Fibroblast of the aortic adventitia (primary cell): Measurements from ENCODE around the gene BSG. TPM values are rescaled to one million over a fixed set of nuclear protein-coding genes. Genes with fewer than 3 reads are reported as not detected.
A peak's percentile ranks its signal among the peaks of the same experiment; 100 is the strongest.

Experiments used
- DNase-seq: peaks from one replicate; pipeline ENCODE4 v3.0.0-alpha.2; 2010; ENCODE audit warnings: low read depth
- H3K4me3 ChIP-seq: 2 replicates; pipeline ENCODE4 v1.5.1; 2011; ENCODE audit warnings: low read depth, mild to moderate bottlenecking, control low read depth, low read length, moderate library complexity
- total RNA-seq: library from RNA; depleted of rRNA; stranded (reverse); fragments of >200 nt; gene quantifications from 2 replicates; pipeline ENCODE4 v1.2.3, GENCODE V29; 2012; ENCODE audit warnings: low replicate concordance
- TF ChIP-seq, protein P1 (sequence below): IDR thresholded peaks from 2 replicates; pipeline ENCODE4 v1.5.1; 2011; ENCODE audit warnings: mild to moderate bottlenecking, low read length, control low read depth, inconsistent platforms; ENCODE audit not compliant: insufficient read depth

The BSG gene
- total RNA-seq, 1 donor = 239 TPM

DNA sequence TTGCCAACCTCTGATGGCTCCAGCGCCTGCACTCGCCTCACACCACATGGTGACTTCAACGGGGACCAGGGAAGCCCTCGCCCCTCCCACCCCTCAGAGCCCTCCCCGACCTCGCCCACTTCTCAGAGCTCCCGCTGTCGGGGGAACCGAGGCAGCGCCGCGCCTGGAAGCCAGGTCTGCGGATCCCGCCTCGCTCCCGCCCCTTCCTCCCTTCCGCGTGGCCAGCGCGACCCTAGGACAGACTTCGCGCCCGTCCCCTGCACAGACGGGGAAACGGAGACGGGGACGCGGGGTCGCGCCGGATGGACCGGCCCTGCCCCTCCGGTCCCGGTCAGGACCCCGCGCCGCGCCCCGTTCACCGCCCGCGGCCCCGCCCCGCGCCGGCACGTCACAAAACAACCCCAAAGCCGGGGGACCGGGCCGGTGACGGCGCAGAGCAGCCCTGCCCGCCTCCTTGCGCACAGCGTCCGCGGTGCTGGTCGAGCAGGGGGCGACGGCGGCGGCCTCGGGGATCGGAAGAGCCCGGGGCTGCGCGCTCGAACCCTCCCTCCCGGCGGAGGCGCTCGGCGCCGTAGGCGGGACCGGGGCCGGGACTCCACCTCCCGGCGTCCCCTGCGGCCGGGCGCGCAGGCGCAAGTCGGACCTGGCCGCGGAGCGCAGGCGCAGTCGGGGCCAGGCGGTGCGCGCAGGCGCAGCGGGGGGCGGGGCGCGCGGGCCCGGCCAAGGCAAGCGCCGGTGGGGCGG, 41.2 kb upstream of the BSG start:
- peak; percentile 74 for DNase-seq
- TF ChIP-seq, protein P1, sequence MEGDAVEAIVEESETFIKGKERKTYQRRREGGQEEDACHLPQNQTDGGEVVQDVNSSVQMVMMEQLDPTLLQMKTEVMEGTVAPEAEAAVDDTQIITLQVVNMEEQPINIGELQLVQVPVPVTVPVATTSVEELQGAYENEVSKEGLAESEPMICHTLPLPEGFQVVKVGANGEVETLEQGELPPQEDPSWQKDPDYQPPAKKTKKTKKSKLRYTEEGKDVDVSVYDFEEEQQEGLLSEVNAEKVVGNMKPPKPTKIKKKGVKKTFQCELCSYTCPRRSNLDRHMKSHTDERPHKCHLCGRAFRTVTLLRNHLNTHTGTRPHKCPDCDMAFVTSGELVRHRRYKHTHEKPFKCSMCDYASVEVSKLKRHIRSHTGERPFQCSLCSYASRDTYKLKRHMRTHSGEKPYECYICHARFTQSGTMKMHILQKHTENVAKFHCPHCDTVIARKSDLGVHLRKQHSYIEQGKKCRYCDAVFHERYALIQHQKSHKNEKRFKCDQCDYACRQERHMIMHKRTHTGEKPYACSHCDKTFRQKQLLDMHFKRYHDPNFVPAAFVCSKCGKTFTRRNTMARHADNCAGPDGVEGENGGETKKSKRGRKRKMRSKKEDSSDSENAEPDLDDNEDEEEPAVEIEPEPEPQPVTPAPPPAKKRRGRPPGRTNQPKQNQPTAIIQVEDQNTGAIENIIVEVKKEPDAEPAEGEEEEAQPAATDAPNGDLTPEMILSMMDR = no peak
- H3K4me3 ChIP-seq = peak overlapping the region; percentile 84

DNA sequence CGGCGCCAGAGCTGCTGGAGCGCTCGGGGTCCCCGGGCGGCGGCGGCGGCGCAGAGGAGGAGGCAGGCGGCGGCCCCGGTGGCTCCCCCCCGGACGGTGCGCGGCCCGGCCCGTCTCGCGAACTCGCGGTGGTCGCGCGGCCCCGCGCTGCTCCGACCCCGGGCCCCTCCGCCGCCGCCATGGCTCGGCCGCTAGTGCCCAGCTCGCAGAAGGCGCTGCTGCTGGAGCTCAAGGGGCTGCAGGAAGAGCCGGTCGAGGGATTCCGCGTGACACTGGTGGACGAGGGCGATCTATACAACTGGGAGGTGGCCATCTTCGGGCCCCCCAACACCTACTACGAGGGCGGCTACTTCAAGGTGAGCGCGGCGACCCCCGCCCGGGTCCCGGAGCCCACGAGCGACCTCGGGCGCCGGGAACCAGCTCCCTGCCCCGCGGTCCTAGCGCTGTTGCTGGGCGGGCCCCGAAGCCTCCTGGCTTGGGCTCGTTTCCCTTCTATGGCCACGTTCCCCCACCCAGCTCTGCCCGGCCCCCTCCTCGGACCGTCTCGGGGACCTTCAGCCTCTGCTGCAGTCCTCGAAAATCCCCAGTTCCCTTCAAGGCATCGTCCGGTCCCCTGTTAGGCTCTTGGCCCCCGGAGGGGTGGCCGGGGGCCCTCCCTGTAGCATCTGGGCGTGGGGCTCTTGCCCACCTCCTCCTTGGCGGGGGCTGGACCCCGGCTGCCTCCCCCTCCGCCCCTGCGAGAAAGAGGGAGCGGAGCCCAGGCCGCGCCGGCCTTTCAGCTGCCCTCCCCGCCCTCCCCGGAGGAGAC, 40.4 kb upstream of the BSG start, which contains the start of gene CDC34:
Gene CDC34 (plus strand): TSS at position 8 of the 808 bp plus-strand sequence. CDS start 172 bp downstream, at position 180.
- TF ChIP-seq, protein P1 = no peak
- no peak for DNase-seq
- H3K4me3 ChIP-seq = peak within 1 kb of the TSS; percentile 84

DNA sequence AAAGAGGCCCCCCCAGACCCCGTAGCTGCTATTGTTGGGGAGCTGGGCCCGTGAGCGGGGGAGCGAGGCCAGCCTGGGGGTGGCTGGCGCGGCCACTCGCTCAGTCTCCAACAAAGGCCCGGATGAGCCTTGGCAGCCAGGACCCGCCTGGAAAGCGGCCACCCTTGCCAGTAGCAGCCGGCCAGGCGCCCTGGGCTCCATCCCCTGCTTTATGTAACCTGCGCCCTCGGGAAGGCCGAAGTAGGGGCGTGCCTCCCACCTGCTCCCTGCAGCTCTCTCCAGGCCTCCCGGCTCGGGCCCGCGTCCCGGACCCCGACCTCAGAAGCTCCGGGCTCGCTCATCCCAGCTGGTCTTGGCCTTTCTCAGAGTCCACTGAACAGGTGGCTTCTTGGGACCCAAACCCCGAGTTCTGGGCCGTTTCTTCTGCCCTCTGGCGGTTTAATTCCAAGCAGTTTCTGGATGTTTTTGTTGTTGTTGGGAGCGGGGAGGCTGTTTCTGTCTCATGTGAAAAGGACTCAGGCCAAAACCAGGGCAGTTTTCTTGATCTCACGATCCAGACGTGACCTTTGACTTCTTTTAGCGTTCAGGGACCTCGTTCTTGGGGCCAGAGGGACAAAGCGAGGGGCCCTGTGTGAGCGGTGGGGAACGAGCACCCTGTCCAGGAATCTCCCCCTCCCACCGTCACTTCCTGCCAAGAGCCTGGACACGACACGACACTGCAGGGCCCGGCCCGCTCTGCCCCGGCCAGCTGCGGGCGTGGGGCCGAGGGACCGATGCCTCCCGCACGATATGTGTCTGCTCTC, 39.6 kb upstream of the BSG start:
- peak overlapping the region; percentile 84 for H3K4me3 ChIP-seq
- TF ChIP-seq, protein P1 = peak; percentile 59
- DNase-seq = peak; percentile 73

DNA sequence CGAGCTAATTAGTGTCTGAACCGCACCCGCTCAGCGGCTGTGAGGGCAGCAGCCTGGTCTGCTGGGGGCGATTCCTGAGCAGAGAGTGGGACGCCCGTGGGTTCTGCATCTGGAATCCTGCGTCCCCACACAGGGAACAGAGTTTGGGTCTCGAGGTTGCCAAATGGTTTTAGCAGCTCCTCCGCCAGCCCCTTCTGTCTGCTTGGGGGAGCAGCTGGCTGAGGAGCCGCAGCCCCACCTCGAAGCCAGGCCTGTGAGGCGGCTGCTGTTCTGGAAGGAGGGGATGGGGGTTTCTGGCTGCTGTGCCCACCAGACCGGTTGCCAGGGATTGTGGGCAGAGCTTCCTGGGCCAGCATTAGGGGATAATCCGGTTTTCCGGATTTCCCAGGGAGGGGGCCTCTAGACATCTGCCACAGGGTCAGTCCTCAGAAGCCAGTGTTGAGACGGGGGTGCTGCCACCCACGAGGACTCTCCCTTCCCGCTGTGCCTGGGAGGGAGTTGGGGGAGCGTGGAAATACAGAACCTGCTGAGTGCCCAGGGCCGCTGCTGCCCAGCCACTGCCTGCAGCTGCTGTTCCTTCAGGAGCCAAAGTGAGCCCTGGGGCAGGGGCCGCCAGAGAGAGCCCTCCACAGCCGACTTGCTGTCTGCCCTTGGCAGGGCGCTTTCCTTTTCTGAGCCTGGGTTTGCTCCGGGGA, 38.9 kb upstream of the BSG start:
- peak overlapping the region; percentile 84 for H3K4me3 ChIP-seq
- TF ChIP-seq, protein P1 = no peak
- DNase-seq = no peak

DNA sequence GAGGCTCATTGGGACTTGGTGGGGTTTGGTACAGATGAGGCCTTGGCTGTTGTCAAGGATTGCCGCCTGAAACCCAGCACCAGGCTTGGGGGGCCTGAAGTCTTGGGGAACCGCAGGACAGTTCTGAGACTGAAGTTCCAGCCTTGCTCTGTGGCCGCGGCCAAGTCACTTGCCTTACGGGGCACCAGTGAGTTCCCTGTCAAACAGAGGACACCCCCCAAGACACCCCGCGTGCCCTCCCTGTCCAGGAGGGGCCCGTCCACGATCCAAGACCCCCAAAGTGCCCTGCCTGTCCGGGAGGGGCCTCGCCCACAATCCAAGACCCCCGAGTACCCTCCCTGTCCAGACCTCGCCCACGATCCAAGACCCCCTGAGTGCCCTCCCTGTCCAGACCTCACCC, 38.3 kb upstream of the BSG start:
- DNase-seq = no peak
- H3K4me3 ChIP-seq = peak overlapping the region; percentile 84

More for the DNA sequence above, 38.3 kb upstream of the BSG start:
- TF ChIP-seq, protein P1 = no peak
